Measurements from ENCODE around the gene FZR1.

DNA sequence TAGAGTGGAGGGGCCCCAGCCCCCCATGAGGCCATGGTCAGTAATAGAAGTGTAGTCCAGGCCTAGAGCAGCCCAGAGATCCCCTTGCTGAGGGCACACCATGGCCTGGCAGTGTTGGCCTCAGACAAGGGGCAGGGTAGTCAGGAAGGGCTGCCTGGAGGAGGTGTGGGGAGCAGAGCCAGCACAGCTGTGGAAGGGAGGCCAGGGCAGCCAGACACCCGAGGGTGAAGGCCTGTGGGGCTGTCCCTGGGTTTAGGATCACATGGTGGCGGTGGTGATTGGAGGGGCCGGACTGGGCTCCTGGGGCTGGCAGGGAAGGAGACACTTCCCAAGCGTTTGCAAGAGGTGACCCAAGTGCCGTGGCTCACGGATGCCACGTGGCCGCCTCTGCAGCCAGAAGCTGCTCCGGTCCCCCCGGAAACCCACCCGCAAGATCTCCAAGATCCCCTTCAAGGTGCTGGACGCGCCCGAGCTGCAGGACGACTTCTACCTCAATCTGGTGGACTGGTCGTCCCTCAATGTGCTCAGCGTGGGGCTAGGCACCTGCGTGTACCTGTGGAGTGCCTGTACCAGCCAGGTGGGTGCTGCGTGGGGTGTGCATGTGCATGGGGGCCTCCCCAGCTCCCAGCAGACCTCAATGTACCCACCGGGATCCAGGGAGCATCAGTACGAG is 21.3 kb downstream of the FZR1 start:
- TF ChIP-seq, protein P1, sequence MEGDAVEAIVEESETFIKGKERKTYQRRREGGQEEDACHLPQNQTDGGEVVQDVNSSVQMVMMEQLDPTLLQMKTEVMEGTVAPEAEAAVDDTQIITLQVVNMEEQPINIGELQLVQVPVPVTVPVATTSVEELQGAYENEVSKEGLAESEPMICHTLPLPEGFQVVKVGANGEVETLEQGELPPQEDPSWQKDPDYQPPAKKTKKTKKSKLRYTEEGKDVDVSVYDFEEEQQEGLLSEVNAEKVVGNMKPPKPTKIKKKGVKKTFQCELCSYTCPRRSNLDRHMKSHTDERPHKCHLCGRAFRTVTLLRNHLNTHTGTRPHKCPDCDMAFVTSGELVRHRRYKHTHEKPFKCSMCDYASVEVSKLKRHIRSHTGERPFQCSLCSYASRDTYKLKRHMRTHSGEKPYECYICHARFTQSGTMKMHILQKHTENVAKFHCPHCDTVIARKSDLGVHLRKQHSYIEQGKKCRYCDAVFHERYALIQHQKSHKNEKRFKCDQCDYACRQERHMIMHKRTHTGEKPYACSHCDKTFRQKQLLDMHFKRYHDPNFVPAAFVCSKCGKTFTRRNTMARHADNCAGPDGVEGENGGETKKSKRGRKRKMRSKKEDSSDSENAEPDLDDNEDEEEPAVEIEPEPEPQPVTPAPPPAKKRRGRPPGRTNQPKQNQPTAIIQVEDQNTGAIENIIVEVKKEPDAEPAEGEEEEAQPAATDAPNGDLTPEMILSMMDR (IDR thresholded peaks at IDR 0.05), result no peak
- TF ChIP-seq POLR2A (IDR thresholded peaks at IDR 0.05), result no peak
- TF ChIP-seq POLR2AphosphoS5 (IDR thresholded peaks at IDR 0.05), result no peak

All from prostate gland (tissue), 2 donors.